Stomach smooth muscle (tissue), 2 donors: ENCODE data around the gene RABL6.
A peak's percentile ranks its signal among the peaks of the same experiment; 100 is the strongest.
"Not testable (repeated sequence)": the region's sequence is repeated elsewhere in the genome, so short reads cannot be mapped to it uniquely, and the experiment has no call there.

Experiments
- H3K27ac ChIP-seq: one replicate; pipeline ENCODE4 v1.7.0; 2013; ENCODE audit warnings: mild to moderate bottlenecking, low read length, inconsistent platforms
- H3K27me3 ChIP-seq, 2 donors: one replicate each; pipeline ENCODE4 v1.7.0; 2013; ENCODE audit warnings: low read length in 2 of 2; ENCODE audit not compliant: insufficient read depth in 2 of 2, control insufficient read depth in 1 of 2
- H3K36me3 ChIP-seq, 2 donors: one replicate each; pipeline ENCODE4 v1.7.0; 2013; ENCODE audit warnings: low read length in 2 of 2; ENCODE audit not compliant: control insufficient read depth in 2 of 2, insufficient read depth in 2 of 2
- H3K4me1 ChIP-seq: one replicate; pipeline ENCODE4 v1.7.0; 2013; ENCODE audit warnings: low read length; ENCODE audit not compliant: control insufficient read depth, insufficient read depth
- H3K4me3 ChIP-seq, 2 donors: one replicate each; pipeline ENCODE4 v1.7.0; 2013; ENCODE audit warnings: low read length in 2 of 2
- H3K9ac ChIP-seq, 2 donors: one replicate each; pipeline ENCODE4 v1.7.0; 2013; ENCODE audit warnings: low read length in 2 of 2, mild to moderate bottlenecking in 1 of 2
- H3K9me3 ChIP-seq, 2 donors: one replicate each; pipeline ENCODE4 v1.7.0; 2013; ENCODE audit warnings: low read length in 2 of 2; ENCODE audit not compliant: control insufficient read depth in 2 of 2
- donor health status: healthy.
- donor health status: Pancreatic carcinoma.

Gene RABL6

GRCh38 chr9:136798708-136799078, 9.1 kb upstream of the RABL6 start:
- Histone ChIP-seq H3K27me3 (peaks cover 50 to 51% of the 10 kb centered on the region in 2 donors), H3K4me1 (peaks cover 15% of the 10 kb centered on the region)

GRCh38 chr9:136799079-136799853, 8.5 kb upstream of the RABL6 start:
- Histone ChIP-seq H3K4me1 (peaks cover 15% of the 10 kb centered on the region), H3K27ac (no peak overlapping the region), H3K9me3 (no peaks in the 10 kb centered on the region), H3K9ac (no peak overlapping the region), H3K36me3 (no peaks in the 10 kb centered on the region), H3K4me3 (peak overlapping the region in 1 of 2 donors; percentile 62), H3K27me3 (peaks cover 50 to 51% of the 10 kb centered on the region in 2 donors)

More at GRCh38 chr9:136798708-136799078, 9.1 kb upstream of the RABL6 start:
- H3K36me3 ChIP-seq, result no peaks in the 10 kb centered on the region
- H3K4me3 ChIP-seq, result no peak overlapping the region
- H3K9me3 ChIP-seq, result no peaks in the 10 kb centered on the region
- H3K9ac ChIP-seq, result no peak overlapping the region
- H3K27ac ChIP-seq, result no peak overlapping the region

GRCh38 chr9:136799854-136800657, 7.7 kb upstream of the RABL6 start:
- Histone ChIP-seq H3K27ac (no peak overlapping the region), H3K27me3 (peaks cover 50 to 51% of the 10 kb centered on the region in 2 donors), H3K36me3 (no peaks in the 10 kb centered on the region), H3K4me1 (peaks cover 15% of the 10 kb centered on the region), H3K9me3 (no peaks in the 10 kb centered on the region), H3K9ac (no peak overlapping the region), H3K4me3 (peak overlapping the region; percentile 22 to 62)

- H3K9ac ChIP-seq, result no peak overlapping the region
- no peaks in the 10 kb centered on the region for H3K9me3 ChIP-seq
- no peaks in the 10 kb centered on the region for H3K36me3 ChIP-seq
- H3K27ac ChIP-seq, result no peak overlapping the region
- no peak overlapping the region for H3K4me3 ChIP-seq
- H3K4me1 ChIP-seq, result peaks cover 31% of the 10 kb centered on the region
- peaks cover 40 to 41% of the 10 kb centered on the region in 2 donors for H3K27me3 ChIP-seq
Observed at GRCh38 chr9:136802321-136802720, 5.4 kb upstream of the RABL6 start.

- peaks cover 37 to 40% of the 10 kb centered on the region in 2 donors for H3K27me3 ChIP-seq
- H3K9me3 ChIP-seq, H3K9ac ChIP-seq, H3K36me3 ChIP-seq, H3K27ac ChIP-seq, H3K4me3 ChIP-seq: not testable (repeated sequence)
- H3K4me1 ChIP-seq, result peaks cover 31% of the 10 kb centered on the region
Observed at GRCh38 chr9:136803009-136803550, 4.7 kb upstream of the RABL6 start.

- Histone ChIP-seq H3K27ac (no peak overlapping the region), H3K4me3 (no peak overlapping the region), H3K27me3 (peaks cover 31 to 35% of the 10 kb centered on the region in 2 donors), H3K9me3 (no peaks in the 10 kb centered on the region), H3K36me3 (no peaks in the 10 kb centered on the region), H3K4me1 (peaks cover 35% of the 10 kb centered on the region), H3K9ac (no peak overlapping the region)
Observed at GRCh38 chr9:136803551-136804508, 3.9 kb upstream of the RABL6 start.

GRCh38 chr9:136804509-136805206, 3.1 kb upstream of the RABL6 start:
- Histone ChIP-seq H3K4me1 (peaks cover 37% of the 10 kb centered on the region), H3K9me3 (no peaks in the 10 kb centered on the region), H3K4me3 (no peak overlapping the region), H3K9ac (no peak overlapping the region), H3K27me3 (peaks cover 22 to 26% of the 10 kb centered on the region in 2 donors), H3K36me3 (peaks cover under 1 to 2% of the 10 kb centered on the region in 2 donors), H3K27ac (no peak overlapping the region)

- H3K27ac ChIP-seq, result no peak overlapping the region
- H3K36me3 ChIP-seq, result peaks cover 5 to 7% of the 10 kb centered on the region in 2 donors
- no peak overlapping the region for H3K9ac ChIP-seq
- no peaks in the 10 kb centered on the region for H3K9me3 ChIP-seq
- peaks cover 18 to 22% of the 10 kb centered on the region in 2 donors for H3K27me3 ChIP-seq
- no peak overlapping the region for H3K4me3 ChIP-seq
- H3K4me1 ChIP-seq, result peaks cover 38% of the 10 kb centered on the region
Observed at GRCh38 chr9:136805207-136805740, 2.5 kb upstream of the RABL6 start.

- no peak overlapping the region for H3K4me3 ChIP-seq
- H3K9me3 ChIP-seq, result no peaks in the 10 kb centered on the region
- peaks cover 31% of the 10 kb centered on the region for H3K4me1 ChIP-seq
- H3K36me3 ChIP-seq, result peaks cover 6 to 7% of the 10 kb centered on the region in 2 donors
- H3K27ac ChIP-seq, result no peak overlapping the region
- no peak overlapping the region for H3K9ac ChIP-seq
- H3K27me3 ChIP-seq, result peaks cover 10 to 14% of the 10 kb centered on the region in 2 donors
Observed at GRCh38 chr9:136806067-136806466, 1.7 kb upstream of the RABL6 start.
